Measurements from ENCODE around the gene KRTAP12-1. TPM values are rescaled to one million over a fixed set of nuclear protein-coding genes. Genes with fewer than 3 reads are reported as not detected.

KRTAP12-1 gene
- total and polyA plus RNA-seq, 9 of the 15 experiments (the other 6 are each of a cell fraction or from before 2014, with no cell fraction given), result not detected

DNA sequence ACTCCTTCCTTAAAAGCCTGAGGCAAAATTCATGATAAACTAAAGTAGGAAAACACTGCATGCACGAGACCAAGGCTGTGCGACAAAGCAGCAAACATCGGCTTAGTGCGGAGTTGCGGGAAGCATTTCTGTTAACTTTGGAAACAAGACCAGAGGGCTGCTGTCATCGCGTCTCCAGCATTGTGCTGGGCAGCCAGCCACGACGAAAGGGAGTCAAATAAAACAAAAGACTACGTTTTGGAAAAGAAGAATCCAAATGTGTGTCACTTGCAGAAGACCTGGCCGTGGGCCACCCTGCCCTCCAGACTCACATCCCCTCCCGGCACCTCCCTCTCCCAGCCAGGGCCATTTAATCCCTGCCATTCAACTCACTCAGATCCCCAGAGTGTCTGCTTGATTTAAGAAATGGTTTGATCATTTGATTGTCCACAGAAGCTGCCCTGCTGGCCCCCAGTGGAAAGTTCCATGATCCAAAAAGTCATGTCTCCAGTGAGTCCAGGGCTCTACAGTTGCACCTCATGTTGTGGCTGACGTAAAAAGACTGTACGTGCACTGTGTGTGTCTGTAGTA, 38.1 kb downstream of the KRTAP12-1 start (continued):
- TF ChIP-seq SIX5 (IDR thresholded peaks at IDR 0.05; ENCODE audit: borderline replicate concordance in 1 of 2, insufficient read depth in 1 of 2, low read depth in 1 of 2, low read length in 2 of 2) (no peak), ZFPM2 (CRISPR knock-in tag; IDR thresholded peaks at IDR 0.05) (no peak)

- CTCF ChIA-PET (ENCODE audit: low intra/inter-chr PET ratio), result no interaction called here
- 2% methylated on average over 5 of the region's 5 CpGs for WGBS (ENCODE audit: insufficient coverage, low coverage, missing lambda C conversion rate)
- Histone ChIP-seq H4K20me1 (replicated peaks; ENCODE audit: control insufficient read depth, insufficient read depth, low read length) (no peaks in the 10 kb centered on the region), H3K9me3 (replicated peaks; ENCODE audit: control insufficient read depth, insufficient read depth, low read depth, low read length) (peaks cover 4% of the 10 kb centered on the region), H2AFZ (ENCODE audit: low read depth, low read length) (no peak overlapping the region), H3K4me1 (replicated peaks in 1 of 2; ENCODE audit: control insufficient read depth in 2 of 2, insufficient read depth in 2 of 2, low read length in 2 of 2) (peaks cover 0 to 3% of the 10 kb centered on the region in 2 experiments; a peak in 2 of 5 replicates), H3K9me1 (ENCODE audit: control insufficient read depth, insufficient read depth, low read length) (no peaks in the 10 kb centered on the region), H3K4me3 (no peak overlapping the region), H3K79me2 (ENCODE audit: control insufficient read depth, insufficient read depth, low read length) (no peaks in the 10 kb centered on the region), H3K27me3 (ENCODE audit: control insufficient read depth in 2 of 2, insufficient read depth in 2 of 2, low read length in 2 of 2) (peaks cover 0 to 6% of the 10 kb centered on the region in 2 experiments; a peak in 2 of 5 replicates), H3K36me3 (ENCODE audit: control insufficient read depth, insufficient read depth, low read length) (no peaks in the 10 kb centered on the region), H3K9ac (ENCODE audit: insufficient read depth in 1 of 2, low read depth in 2 of 2, low read length in 2 of 2) (no peak overlapping the region), H3K4me2 (ENCODE audit: insufficient read depth, low read length) (no peak overlapping the region), H3K27ac (ENCODE audit: extremely low read depth, low read depth, low read length) (no peak overlapping the region)
- no peak for FAIRE-seq
- DNase-seq (ENCODE audit: extremely low read depth in 1 of 4, low spot score in 3 of 4), result no peak
- intact Hi-C loops (cut with micrococcal nuclease) (no loop called here), in situ Hi-C loops (cut with MboI) (no loop called here)
- ATAC-seq, result no peak
- no TSS peak for BruUV-seq (replicated peaks)
- TF ChIP-seq NFATC3 (IDR thresholded peaks at IDR 0.05) (no peak), HDAC2 (IDR thresholded peaks at IDR 0.05) (no peak), ILK (tag; IDR thresholded peaks at IDR 0.05; ENCODE audit: borderline replicate concordance, low read depth) (no peak), YBX1 (IDR thresholded peaks at IDR 0.05) (no peak), ZNF780A (CRISPR knock-in tag; IDR thresholded peaks at IDR 0.05) (no peak), ZNF512 (tag; IDR thresholded peaks at IDR 0.05) (no peak)
- TF ChIP-seq, protein P1, sequence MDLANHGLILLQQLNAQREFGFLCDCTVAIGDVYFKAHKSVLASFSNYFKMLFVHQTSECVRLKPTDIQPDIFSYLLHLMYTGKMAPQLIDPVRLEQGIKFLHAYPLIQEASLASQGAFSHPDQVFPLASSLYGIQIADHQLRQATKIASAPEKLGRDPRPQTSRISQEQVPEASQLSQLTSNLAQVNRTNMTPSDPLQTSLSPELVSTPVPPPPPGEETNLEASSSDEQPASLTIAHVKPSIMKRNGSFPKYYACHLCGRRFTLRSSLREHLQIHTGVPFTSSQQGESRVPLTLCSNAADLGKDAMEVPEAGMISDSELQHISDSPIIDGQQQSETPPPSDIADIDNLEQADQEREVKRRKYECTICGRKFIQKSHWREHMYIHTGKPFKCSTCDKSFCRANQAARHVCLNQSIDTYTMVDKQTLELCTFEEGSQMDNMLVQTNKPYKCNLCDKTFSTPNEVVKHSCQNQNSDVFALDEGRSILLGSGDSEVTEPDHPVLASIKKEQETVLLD (IDR thresholded peaks at IDR 0.05), result no peak
- POLR2A ChIA-PET, result no interaction called here
These were observed 41.2 kb downstream of the KRTAP12-1 start for GRCh38 chr21:44640761-44641160.
